Posterior cingulate gyrus (tissue), 11 donors: ENCODE data around the gene MCTP1.

Experiments used
- DNase-seq, 10 donors: peaks; one replicate each; pipeline versions ENCODE4 v3.0.0 to v3.0.0-alpha.2; 2020 to 2021; ENCODE audit warnings: mixed read lengths in 3 of 10
- intact Hi-C: fragments of 100-400 bp; cut with DNase I; formaldehyde crosslinking; loops from one replicate; pipeline ENCODE4 v1.15.1; 2023

The MCTP1 gene

DNA sequence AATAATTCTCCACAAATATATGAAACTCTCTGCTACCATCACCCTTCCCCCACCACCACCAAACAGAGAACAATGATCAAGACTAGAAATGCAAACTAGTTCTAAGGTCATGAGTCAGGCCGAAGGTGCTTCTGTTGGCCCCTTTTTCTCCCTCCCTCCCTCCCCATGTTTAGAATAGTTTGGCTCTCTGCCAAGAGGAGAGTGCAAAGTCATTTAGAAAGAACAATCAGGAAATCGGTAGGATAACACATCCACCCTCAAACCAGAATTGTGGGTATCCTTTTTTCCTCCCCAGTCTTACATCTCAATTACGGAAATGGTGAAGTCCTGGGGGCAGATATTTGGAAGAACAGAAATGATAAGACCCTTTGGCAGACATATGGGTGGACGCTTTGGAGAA lies 496.4 kb downstream of the MCTP1 start:
- intact Hi-C loops, result no loop called here
- DNase-seq, result no peak

DNA sequence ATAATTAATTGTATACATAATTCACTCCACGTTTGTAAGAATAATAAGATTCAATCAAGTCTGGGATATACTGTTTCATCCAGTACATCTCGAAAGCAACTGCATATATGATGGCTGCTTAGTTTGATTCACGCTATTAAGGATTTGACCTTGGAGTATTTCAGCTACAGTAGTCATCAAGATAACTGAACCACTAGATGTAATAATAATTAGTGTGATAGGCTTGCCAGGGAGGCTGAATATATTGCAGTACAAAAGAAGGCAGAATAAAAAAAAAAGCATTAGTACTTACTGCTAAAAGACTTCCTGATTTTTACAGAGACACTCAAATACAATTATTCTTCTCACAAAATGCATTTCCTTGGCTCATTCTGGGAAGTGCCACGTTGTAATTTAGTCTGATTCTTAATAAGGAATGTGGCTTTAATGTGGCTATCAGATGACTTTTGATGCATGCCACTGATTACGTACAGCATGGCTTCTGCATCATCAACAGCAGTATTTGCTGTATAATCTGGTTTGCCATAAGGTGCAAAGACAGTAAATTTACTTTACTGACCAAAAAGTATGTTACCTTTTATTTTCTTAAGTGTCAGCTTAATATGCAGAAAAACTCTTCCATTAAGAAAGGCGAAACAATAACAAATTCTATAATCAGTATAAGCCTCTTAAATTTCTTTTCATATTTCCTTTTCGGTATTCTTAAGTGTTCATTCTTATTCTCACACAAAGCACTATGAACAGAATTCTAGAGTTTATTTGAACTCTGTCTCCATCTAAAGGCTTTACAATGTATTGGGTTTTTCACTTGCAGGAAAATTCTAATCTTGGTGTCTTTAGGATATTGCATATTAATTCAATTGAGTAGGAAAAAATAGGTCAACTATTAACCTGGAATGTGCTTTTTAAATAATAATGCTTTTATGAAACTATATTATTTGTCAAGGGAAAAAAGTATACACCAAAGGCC lies 500.1 kb downstream of the MCTP1 start:
- no peak for DNase-seq
- intact Hi-C loops, result no loop called here

GRCh38 chr5:94782383-94782782 lies 502.5 kb downstream of the MCTP1 start:
- no peak for DNase-seq
- intact Hi-C loops, result no loop called here

- intact Hi-C loops, result no loop called here
- DNase-seq, result no peak
These were observed 505.2 kb downstream of the MCTP1 start for GRCh38 chr5:94779684-94780083.

DNA sequence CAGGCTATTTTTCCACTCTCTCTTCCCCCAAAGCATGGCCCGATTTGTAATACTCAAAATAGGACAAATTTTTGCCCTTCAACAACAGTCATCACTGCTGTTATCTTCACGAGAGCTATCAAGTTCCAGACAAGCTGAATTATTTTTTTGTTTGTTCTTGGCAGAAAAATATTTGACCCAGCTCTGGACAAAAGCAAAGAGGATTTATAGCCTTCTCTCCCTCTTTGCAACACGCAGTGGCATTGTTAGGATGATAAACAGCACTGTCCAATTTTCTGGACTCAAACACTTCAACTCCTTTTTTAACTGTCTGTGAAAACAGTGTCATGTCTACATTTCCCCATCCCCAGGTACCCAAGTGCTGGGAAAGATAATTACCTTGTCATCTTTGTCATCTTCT lies 506.2 kb downstream of the MCTP1 start:
- intact Hi-C loops, result no loop called here
- no peak for DNase-seq

DNA sequence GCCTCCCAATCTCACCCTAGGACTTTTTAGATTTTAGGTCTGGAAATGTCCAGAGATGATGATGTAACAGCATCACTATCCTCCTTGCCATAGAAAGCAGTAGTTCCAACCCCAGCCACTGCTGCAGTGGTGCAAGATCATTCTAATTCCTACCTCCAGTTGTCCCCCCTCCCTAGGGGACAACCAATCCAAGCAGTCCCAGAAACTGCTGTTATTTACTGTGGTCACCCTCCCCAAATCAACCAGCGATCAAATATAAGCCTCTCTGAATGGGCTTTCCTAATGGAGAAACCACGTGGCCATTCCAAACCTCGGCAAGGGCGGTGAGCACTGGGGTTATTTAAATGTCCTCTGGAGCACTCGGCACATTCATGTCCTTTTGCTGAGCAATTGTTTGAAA lies 506.6 kb downstream of the MCTP1 start:
- intact Hi-C loops, result no loop called here

GRCh38 chr5:94777056-94777880 lies 507.6 kb downstream of the MCTP1 start:
- DNase-seq, result no peak
- intact Hi-C loops, result no loop called here

More for the DNA sequence above, 506.6 kb downstream of the MCTP1 start:
- DNase-seq, result no peak

DNA sequence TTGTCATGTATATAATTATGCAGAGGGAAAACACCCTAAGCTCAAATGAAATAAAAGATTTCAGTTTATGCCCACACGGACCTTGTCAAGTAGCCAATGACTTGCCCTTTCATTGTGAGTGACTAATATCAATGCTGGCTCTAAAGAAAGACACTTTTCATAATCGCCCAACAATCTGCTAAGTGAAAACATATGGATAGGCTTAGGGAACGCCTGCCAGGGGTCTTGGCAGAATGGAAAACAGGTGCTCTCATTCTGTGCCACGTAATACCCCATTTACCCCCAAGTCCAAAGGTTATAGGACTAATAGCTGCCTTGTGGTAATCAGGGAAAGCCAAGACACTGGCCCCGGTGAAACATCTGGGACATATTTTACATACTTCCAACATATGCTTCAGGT lies 508.7 kb downstream of the MCTP1 start:
- DNase-seq, result no peak
- intact Hi-C loops, result no loop called here

- DNase-seq, result no peak
- intact Hi-C loops, result no loop called here
These were observed 509.8 kb downstream of the MCTP1 start for GRCh38 chr5:94775088-94775487.

DNA sequence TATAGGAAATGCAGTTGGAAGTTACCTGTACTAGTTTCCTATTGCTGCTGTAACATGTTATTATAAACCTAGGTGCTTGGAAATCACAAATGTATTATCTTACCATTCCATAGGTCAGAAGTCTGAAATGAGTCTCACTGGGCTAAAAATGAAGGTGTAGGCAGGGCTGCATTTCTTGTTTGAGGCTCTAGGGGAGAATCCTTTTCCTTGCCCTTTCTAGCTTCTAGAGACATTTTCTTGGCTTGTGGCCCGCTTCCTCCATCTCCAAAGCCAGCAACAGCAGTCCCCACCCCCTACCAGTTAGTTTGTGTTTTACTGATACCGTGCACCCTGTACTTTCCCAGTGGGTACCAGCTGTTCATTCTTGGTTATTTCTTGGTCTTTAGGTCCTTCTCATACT lies 513.2 kb downstream of the MCTP1 start:
- DNase-seq, result no peak
- intact Hi-C loops, result no loop called here

- intact Hi-C loops, result no loop called here
- peak in 1 of 10 donors; percentile 11 for DNase-seq
These were observed 514.9 kb downstream of the MCTP1 start for GRCh38 chr5:94769996-94770395.

- DNase-seq, result no peak
- intact Hi-C loops, result no loop called here
These were observed 523.1 kb downstream of the MCTP1 start for GRCh38 chr5:94761786-94762185.

DNA sequence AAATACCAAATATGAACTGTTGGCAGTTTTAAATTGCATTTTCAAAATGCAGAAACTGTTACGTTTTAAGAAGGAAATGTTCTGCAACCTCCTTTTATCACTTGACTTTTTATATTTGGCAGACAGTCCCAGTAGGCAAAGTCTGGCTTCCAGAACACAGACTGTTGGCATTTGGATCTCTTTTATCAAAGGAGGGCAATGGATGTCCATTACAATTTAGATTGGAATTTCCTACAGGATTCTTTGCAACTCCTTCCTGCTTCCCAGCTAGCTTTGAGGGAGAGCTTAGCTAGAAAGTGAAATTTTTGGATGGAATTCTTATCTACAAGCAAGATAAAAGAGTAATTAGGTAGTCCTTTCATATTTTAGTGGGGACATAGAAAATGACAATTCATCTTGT lies 523.8 kb downstream of the MCTP1 start:
- no peak for DNase-seq
- intact Hi-C loops, result no loop called here

DNA sequence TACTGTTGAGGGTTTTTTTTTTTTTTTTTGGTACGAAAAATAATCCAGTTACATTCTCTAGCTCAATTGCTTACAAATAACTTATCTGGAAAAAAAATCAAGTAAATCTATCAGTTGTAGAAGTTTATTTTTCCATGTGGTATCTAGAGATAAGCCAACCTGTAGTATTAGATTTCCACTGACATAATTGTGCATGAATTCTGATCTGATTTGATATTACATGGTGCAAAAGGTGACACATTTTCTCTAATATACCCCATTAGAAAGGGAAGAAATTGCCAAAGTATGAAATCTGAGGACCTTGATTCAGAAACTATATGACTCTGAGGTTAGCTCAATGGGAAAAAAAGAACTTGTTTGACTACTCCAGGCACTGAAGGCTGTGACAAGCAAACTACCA lies 524.9 kb downstream of the MCTP1 start:
- intact Hi-C loops, result no loop called here
- DNase-seq, result no peak

GRCh38 chr5:94759022-94759421 lies 525.9 kb downstream of the MCTP1 start:
- no peak for DNase-seq
- intact Hi-C loops, result no loop called here

GRCh38 chr5:94754824-94755223 lies 530.1 kb downstream of the MCTP1 start:
- DNase-seq, result no peak
- intact Hi-C loops, result no loop called here

GRCh38 chr5:94751460-94751859 lies 533.4 kb downstream of the MCTP1 start:
- intact Hi-C loops, result no loop called here
- DNase-seq, result no peak

DNA sequence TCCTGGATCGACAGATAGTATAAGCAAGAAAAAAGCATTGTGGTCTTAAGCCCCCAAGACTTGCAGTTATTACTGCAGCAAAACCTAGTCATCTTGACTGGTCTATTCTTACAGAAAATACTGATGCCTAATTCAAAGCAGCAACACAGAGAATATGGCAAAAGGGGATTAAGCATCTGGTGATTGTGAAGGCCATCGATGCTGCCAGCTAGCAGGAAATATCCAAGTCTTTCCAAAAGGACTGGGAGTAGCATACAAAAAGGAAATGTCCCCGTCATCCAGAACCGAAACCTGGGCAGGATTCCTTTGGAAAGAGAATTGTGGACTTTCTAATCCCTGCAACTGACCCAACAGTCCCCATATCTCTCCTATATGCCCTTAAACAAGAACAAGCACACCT lies 534.2 kb downstream of the MCTP1 start:
- intact Hi-C loops, result no loop called here
- DNase-seq, result no peak

- intact Hi-C loops, result no loop called here
- no peak for DNase-seq
These were observed 535.9 kb downstream of the MCTP1 start for GRCh38 chr5:94749042-94749441.

GRCh38 chr5:94748212-94748611 lies 536.7 kb downstream of the MCTP1 start:
- no peak for DNase-seq
- intact Hi-C loops, result no loop called here

- DNase-seq, result no peak
- intact Hi-C loops, result no loop called here
These were observed 537.5 kb downstream of the MCTP1 start for GRCh38 chr5:94747371-94747770.

GRCh38 chr5:94746731-94747124 lies 538.2 kb downstream of the MCTP1 start:
- DNase-seq, result no peak
- intact Hi-C loops, result no loop called here
